GM23338 (cell line): ENCODE data around the gene OSBPL1A.
A peak's percentile ranks its signal among the peaks of the same experiment; 100 is the strongest.

Experiments used
- EZH2 ChIP-seq: fragments of 200-600 bp; sonication (generic); IDR thresholded peaks from one replicate; pipeline ENCODE4 v1.8.0; 2017; ENCODE audit warnings: antibody characterized with exemption, mild to moderate bottlenecking, low read depth; ENCODE audit not compliant: unreplicated experiment
- EZH2phosphoT487 ChIP-seq: fragments of 200-600 bp; sonication (generic); IDR thresholded peaks from one replicate; pipeline ENCODE4 v1.8.1; 2018; ENCODE audit warnings: antibody characterized with exemption; ENCODE audit not compliant: unreplicated experiment
- JUNB ChIP-seq: IDR thresholded peaks from one replicate; pipeline ENCODE4 v1.6.1; 2016; ENCODE audit warnings: antibody characterized with exemption; ENCODE audit not compliant: unreplicated experiment
- NANOG ChIP-seq: IDR thresholded peaks from 2 replicates; pipeline ENCODE4 v1.6.1; 2016; ENCODE audit warnings: antibody characterized with exemption, borderline replicate concordance
- POLR2AphosphoS5 ChIP-seq: IDR thresholded peaks from 2 replicates; pipeline ENCODE4 v1.6.1; 2016; ENCODE audit warnings: antibody characterized with exemption, low read depth
- TF ChIP-seq, protein P1 (sequence below), 2 experiments: fragments of 200-600 bp in 1 of 2; sonication (generic) in 1 of 2; conservative IDR thresholded peaks; 2 replicates each; pipeline versions ENCODE4 v1.5.1 to v1.6.1; 2016 to 2017; ENCODE audit warnings: antibody characterized with exemption in 2 of 2, low read depth in 2 of 2, mild to moderate bottlenecking in 2 of 2, moderate library complexity in 1 of 2
- TF ChIP-seq, protein P2 (sequence below): IDR thresholded peaks from one replicate; pipeline ENCODE4 v1.6.1; 2018; ENCODE audit warnings: antibody characterized with exemption; ENCODE audit not compliant: unreplicated experiment
- TF ChIP-seq, protein P3 (sequence below): IDR thresholded peaks from 2 replicates; pipeline ENCODE4 v1.6.1; 2016; ENCODE audit warnings: antibody characterized with exemption

DNA sequence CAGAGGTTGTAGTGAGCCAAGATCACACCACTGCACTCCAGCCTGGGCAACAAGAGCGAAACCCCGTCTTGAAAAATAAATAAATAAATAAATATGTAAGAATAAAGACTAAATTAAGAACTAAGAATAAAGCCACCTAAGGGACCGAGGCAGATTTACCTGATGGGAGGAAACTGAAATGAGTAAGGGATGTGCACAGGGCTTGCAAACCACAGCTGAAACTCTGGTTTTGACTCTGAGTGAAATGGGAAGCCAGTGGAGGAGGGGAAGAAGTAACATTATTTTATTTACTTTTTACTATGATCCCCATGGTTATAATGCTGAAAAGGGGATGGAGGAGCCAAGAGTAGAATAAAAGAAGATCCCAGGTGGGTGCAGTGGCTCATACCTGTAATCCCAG is 151.5 kb downstream of the OSBPL1A start:
- TF ChIP-seq, protein P1, sequence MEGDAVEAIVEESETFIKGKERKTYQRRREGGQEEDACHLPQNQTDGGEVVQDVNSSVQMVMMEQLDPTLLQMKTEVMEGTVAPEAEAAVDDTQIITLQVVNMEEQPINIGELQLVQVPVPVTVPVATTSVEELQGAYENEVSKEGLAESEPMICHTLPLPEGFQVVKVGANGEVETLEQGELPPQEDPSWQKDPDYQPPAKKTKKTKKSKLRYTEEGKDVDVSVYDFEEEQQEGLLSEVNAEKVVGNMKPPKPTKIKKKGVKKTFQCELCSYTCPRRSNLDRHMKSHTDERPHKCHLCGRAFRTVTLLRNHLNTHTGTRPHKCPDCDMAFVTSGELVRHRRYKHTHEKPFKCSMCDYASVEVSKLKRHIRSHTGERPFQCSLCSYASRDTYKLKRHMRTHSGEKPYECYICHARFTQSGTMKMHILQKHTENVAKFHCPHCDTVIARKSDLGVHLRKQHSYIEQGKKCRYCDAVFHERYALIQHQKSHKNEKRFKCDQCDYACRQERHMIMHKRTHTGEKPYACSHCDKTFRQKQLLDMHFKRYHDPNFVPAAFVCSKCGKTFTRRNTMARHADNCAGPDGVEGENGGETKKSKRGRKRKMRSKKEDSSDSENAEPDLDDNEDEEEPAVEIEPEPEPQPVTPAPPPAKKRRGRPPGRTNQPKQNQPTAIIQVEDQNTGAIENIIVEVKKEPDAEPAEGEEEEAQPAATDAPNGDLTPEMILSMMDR (conservative IDR thresholded peaks at IDR 0.05; ENCODE audit: low read depth in 2 of 2), result no peak
- TF ChIP-seq EZH2phosphoT487 (no peak), EZH2 (no peak), POLR2AphosphoS5 (no peak), NANOG (no peak), JUNB (peak; percentile 57)
- TF ChIP-seq, protein P2, sequence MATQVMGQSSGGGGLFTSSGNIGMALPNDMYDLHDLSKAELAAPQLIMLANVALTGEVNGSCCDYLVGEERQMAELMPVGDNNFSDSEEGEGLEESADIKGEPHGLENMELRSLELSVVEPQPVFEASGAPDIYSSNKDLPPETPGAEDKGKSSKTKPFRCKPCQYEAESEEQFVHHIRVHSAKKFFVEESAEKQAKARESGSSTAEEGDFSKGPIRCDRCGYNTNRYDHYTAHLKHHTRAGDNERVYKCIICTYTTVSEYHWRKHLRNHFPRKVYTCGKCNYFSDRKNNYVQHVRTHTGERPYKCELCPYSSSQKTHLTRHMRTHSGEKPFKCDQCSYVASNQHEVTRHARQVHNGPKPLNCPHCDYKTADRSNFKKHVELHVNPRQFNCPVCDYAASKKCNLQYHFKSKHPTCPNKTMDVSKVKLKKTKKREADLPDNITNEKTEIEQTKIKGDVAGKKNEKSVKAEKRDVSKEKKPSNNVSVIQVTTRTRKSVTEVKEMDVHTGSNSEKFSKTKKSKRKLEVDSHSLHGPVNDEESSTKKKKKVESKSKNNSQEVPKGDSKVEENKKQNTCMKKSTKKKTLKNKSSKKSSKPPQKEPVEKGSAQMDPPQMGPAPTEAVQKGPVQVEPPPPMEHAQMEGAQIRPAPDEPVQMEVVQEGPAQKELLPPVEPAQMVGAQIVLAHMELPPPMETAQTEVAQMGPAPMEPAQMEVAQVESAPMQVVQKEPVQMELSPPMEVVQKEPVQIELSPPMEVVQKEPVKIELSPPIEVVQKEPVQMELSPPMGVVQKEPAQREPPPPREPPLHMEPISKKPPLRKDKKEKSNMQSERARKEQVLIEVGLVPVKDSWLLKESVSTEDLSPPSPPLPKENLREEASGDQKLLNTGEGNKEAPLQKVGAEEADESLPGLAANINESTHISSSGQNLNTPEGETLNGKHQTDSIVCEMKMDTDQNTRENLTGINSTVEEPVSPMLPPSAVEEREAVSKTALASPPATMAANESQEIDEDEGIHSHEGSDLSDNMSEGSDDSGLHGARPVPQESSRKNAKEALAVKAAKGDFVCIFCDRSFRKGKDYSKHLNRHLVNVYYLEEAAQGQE, result no peak
- TF ChIP-seq, protein P3, sequence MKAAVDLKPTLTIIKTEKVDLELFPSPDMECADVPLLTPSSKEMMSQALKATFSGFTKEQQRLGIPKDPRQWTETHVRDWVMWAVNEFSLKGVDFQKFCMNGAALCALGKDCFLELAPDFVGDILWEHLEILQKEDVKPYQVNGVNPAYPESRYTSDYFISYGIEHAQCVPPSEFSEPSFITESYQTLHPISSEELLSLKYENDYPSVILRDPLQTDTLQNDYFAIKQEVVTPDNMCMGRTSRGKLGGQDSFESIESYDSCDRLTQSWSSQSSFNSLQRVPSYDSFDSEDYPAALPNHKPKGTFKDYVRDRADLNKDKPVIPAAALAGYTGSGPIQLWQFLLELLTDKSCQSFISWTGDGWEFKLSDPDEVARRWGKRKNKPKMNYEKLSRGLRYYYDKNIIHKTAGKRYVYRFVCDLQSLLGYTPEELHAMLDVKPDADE, result no peak
